ENCODE results near the gene CFI.

- TF ChIP-seq, protein P1, sequence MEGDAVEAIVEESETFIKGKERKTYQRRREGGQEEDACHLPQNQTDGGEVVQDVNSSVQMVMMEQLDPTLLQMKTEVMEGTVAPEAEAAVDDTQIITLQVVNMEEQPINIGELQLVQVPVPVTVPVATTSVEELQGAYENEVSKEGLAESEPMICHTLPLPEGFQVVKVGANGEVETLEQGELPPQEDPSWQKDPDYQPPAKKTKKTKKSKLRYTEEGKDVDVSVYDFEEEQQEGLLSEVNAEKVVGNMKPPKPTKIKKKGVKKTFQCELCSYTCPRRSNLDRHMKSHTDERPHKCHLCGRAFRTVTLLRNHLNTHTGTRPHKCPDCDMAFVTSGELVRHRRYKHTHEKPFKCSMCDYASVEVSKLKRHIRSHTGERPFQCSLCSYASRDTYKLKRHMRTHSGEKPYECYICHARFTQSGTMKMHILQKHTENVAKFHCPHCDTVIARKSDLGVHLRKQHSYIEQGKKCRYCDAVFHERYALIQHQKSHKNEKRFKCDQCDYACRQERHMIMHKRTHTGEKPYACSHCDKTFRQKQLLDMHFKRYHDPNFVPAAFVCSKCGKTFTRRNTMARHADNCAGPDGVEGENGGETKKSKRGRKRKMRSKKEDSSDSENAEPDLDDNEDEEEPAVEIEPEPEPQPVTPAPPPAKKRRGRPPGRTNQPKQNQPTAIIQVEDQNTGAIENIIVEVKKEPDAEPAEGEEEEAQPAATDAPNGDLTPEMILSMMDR (IDR thresholded peaks at IDR 0.05; ENCODE audit: borderline replicate concordance, extremely low read depth, low read length, poor library complexity, severe bottlenecking): no peak
- TF ChIP-seq EZH2 (IDR thresholded peaks at IDR 0.05; ENCODE audit: borderline replicate concordance, low read depth, low read length, severe bottlenecking): no peak
Observed at GRCh38 chr4:109820563-109820962, 18.8 kb upstream of the CFI start.
